Neural progenitor cell (in vitro differentiated cells): ENCODE data around the gene SURF4.

Experiments
- EZH2 ChIP-seq: fragments of 200-600 bp; sonication (generic); IDR thresholded peaks from 2 replicates; pipeline ENCODE4 v1.6.1; 2017; ENCODE audit warnings: antibody characterized with exemption, mild to moderate bottlenecking, moderate library complexity
- TF ChIP-seq, protein P1 (sequence below): fragments of 200-600 bp; sonication (generic); IDR thresholded peaks from 2 replicates; pipeline ENCODE4 v1.5.1; 2017; ENCODE audit warnings: antibody characterized with exemption, mild to moderate bottlenecking

- TF ChIP-seq, protein P1, sequence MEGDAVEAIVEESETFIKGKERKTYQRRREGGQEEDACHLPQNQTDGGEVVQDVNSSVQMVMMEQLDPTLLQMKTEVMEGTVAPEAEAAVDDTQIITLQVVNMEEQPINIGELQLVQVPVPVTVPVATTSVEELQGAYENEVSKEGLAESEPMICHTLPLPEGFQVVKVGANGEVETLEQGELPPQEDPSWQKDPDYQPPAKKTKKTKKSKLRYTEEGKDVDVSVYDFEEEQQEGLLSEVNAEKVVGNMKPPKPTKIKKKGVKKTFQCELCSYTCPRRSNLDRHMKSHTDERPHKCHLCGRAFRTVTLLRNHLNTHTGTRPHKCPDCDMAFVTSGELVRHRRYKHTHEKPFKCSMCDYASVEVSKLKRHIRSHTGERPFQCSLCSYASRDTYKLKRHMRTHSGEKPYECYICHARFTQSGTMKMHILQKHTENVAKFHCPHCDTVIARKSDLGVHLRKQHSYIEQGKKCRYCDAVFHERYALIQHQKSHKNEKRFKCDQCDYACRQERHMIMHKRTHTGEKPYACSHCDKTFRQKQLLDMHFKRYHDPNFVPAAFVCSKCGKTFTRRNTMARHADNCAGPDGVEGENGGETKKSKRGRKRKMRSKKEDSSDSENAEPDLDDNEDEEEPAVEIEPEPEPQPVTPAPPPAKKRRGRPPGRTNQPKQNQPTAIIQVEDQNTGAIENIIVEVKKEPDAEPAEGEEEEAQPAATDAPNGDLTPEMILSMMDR: no peak
- no peak for TF ChIP-seq EZH2
Observed at GRCh38 chr9:133366435-133366834, 9.4 kb downstream of the SURF4 start.
